GM19372 (cell line): Measurements from ENCODE around the gene MTCL1.

ENCODE experiments used
- ATAC-seq: cut with Tn5 transposase; IDR thresholded peaks from one replicate; pipeline ENCODE4 v1.9.1; 2021; ENCODE audit warnings: mild to moderate bottlenecking, low read depth, moderate library complexity; ENCODE audit not compliant: unreplicated experiment

MTCL1 gene

GRCh38 chr18:8787371-8787670 lies 82.0 kb downstream of the MTCL1 start:
- no peak for ATAC-seq

- no peak for ATAC-seq
These were observed 82.4 kb downstream of the MTCL1 start for GRCh38 chr18:8787794-8788193.

GRCh38 chr18:8788503-8789429 lies 83.4 kb downstream of the MTCL1 start:
- no peak for ATAC-seq

GRCh38 chr18:8791171-8791651 lies 85.9 kb downstream of the MTCL1 start:
- ATAC-seq = no peak

GRCh38 chr18:8792688-8793316 lies 87.4 kb downstream of the MTCL1 start:
- no peak for ATAC-seq

GRCh38 chr18:8793445-8794155 lies 88.2 kb downstream of the MTCL1 start:
- no peak for ATAC-seq

- no peak for ATAC-seq
These were observed 89.0 kb downstream of the MTCL1 start for GRCh38 chr18:8794156-8794933.

- no peak for ATAC-seq
These were observed 89.6 kb downstream of the MTCL1 start for GRCh38 chr18:8794934-8795280.

GRCh38 chr18:8795586-8796325 lies 90.4 kb downstream of the MTCL1 start:
- no peak for ATAC-seq

GRCh38 chr18:8797206-8797605 lies 91.8 kb downstream of the MTCL1 start:
- ATAC-seq = no peak

- ATAC-seq = no peak
These were observed 93.6 kb downstream of the MTCL1 start for GRCh38 chr18:8799001-8799400.

GRCh38 chr18:8799596-8800441 lies 94.5 kb downstream of the MTCL1 start:
- no peak for ATAC-seq

GRCh38 chr18:8800445-8800844 lies 95.1 kb downstream of the MTCL1 start:
- no peak for ATAC-seq

- no peak for ATAC-seq
These were observed 95.5 kb downstream of the MTCL1 start for GRCh38 chr18:8800876-8801262.

GRCh38 chr18:8801263-8801901 lies 96.0 kb downstream of the MTCL1 start:
- ATAC-seq = no peak

GRCh38 chr18:8802017-8802672 lies 96.8 kb downstream of the MTCL1 start:
- ATAC-seq = no peak

- ATAC-seq = no peak
These were observed 97.9 kb downstream of the MTCL1 start for GRCh38 chr18:8803063-8803795.
